GM12878 (cell line): ENCODE measurements around the gene PCIF1. TPM values are rescaled to one million over a fixed set of nuclear protein-coding genes. Genes with fewer than 3 reads are reported as not detected.

ENCODE experiments used
- ATAC-seq: fragments of 200-7000 bp; cut with Tn5 transposase; 3 replicates; pipeline ENCODE4 v1.9.1; 2020; ENCODE audit warnings: mild to moderate bottlenecking, moderate library complexity
- BruUV-seq: library from RNA; stranded (reverse); fragments of 400-500 nt; replicated peaks from 2 replicates; lab custom pipeline; 2021; lab: Mats Ljungman, UMichigan
- CTCF ChIA-PET: fragments of 300-600 bp; sonication (Branson Sonifier 250); formaldehyde crosslinking; extraction: SDS; loops from one replicate; lab custom pipeline; 2021; ENCODE audit warnings: inconsistent platforms; lab: Yijun Ruan, JAX
- POLR2A ChIA-PET: fragments of 350-600 bp; formaldehyde crosslinking; extraction: SDS; loops from one replicate; lab custom pipeline; 2021; ENCODE audit warnings: inconsistent platforms; lab: Charles Lee
- RAD21 ChIA-PET: fragments of 300-600 bp; sonication (Branson Sonifier 250); formaldehyde crosslinking; loops from one replicate; lab custom pipeline; 2023; ENCODE audit warnings: antibody characterized with exemption; ENCODE audit not compliant: unreplicated experiment; lab: Charles Lee
- SMC1A ChIA-PET: fragments of 300-600 bp; sonication (Branson Sonifier 250); formaldehyde crosslinking; loops from one replicate; lab custom pipeline; 2023; ENCODE audit not compliant: unreplicated experiment, uncharacterized antibody; lab: Charles Lee
- DNase-seq: peaks from one replicate; pipeline ENCODE4 v3.0.0-alpha.2; 2011; ENCODE audit warnings: low read depth, low spot score
- FAIRE-seq: peaks from 3 replicates; lab custom pipeline; 2011; peaks lifted over from hg19 to GRCh38; lab: Jason Lieb, UNC
- H2AFZ ChIP-seq: 2 replicates; pipeline ENCODE4 v1.6.0; 2011; ENCODE audit warnings: low read depth, low read length, control low read depth; ENCODE audit not compliant: control insufficient read depth
- H3K27ac ChIP-seq: 2 replicates; pipeline ENCODE4 v1.5.1; 2011; ENCODE audit warnings: control low read depth; ENCODE audit not compliant: control insufficient read depth, insufficient read depth
- H3K27me3 ChIP-seq, 2 experiments: replicated peaks in 1 of 2; 2 replicates each; pipeline versions ENCODE4 v1.6.0 to v1.6.1; 2011; ENCODE audit warnings: low read length in 1 of 2; ENCODE audit not compliant: control insufficient read depth in 2 of 2, insufficient read depth in 2 of 2
- H3K36me3 ChIP-seq, 2 experiments: 2 replicates each; pipeline ENCODE4 v1.5.1; 2011; ENCODE audit warnings: low read length in 1 of 2; ENCODE audit not compliant: control insufficient read depth in 2 of 2, insufficient read depth in 2 of 2
- H3K4me1 ChIP-seq: 2 replicates; pipeline ENCODE4 v1.6.1; 2011; ENCODE audit warnings: mild to moderate bottlenecking, low read length, moderate library complexity, mixed read lengths; ENCODE audit not compliant: control insufficient read depth, insufficient read depth
- H3K4me2 ChIP-seq: 2 replicates; pipeline ENCODE4 v1.6.0; 2011; ENCODE audit warnings: control low read depth; ENCODE audit not compliant: control insufficient read depth, insufficient read depth
- H3K4me3 ChIP-seq: fragments of 200-600 bp; sonication (generic); 2 replicates; pipeline ENCODE4 v1.5.1; 2016
- H3K79me2 ChIP-seq: 2 replicates; pipeline ENCODE4 v1.6.0; 2011; ENCODE audit warnings: low read length; ENCODE audit not compliant: control insufficient read depth, insufficient read depth
- H3K9ac ChIP-seq: 2 replicates; pipeline ENCODE4 v1.8.0; 2011; ENCODE audit warnings: low read length, control low read depth, mixed read lengths; ENCODE audit not compliant: control insufficient read depth, insufficient read depth
- H3K9me3 ChIP-seq: replicated peaks from 3 replicates; pipeline ENCODE4 v1.5.1; 2011; ENCODE audit warnings: mild to moderate bottlenecking, low read length; ENCODE audit not compliant: control insufficient read depth, insufficient read depth
- H4K20me1 ChIP-seq: 2 replicates; pipeline ENCODE4 v1.6.0; 2011; ENCODE audit not compliant: control insufficient read depth, insufficient read depth
- BRCA1 ChIP-seq: IDR thresholded peaks from 2 replicates; pipeline ENCODE4 v1.6.1; 2011; ENCODE audit warnings: low read depth, low read length, improper control_type of control experiment
- CBFB ChIP-seq: IDR thresholded peaks from 2 replicates; pipeline ENCODE4 v1.6.1; 2016; ENCODE audit warnings: antibody characterized with exemption, low read depth
- CHD1 ChIP-seq: IDR thresholded peaks from 2 replicates; pipeline ENCODE4 v1.6.1; 2012; ENCODE audit warnings: low read depth, low read length, improper control_type of control experiment
- DPF2 ChIP-seq: fragments of 450-650 bp; IDR thresholded peaks from 2 replicates; pipeline ENCODE4 v1.6.1; 2017; ENCODE audit warnings: mild to moderate bottlenecking
- E2F8 ChIP-seq: fragments of 450-650 bp; IDR thresholded peaks from 2 replicates; pipeline ENCODE4 v1.6.1; 2018; ENCODE audit warnings: mild to moderate bottlenecking, low read depth, moderate library complexity; ENCODE audit not compliant: partially characterized antibody
- FOXK2 ChIP-seq: fragments of 450-650 bp; IDR thresholded peaks from 2 replicates; pipeline ENCODE4 v1.6.1; 2017; ENCODE audit warnings: mild to moderate bottlenecking, moderate library complexity
- GABPA ChIP-seq: IDR thresholded peaks from 2 replicates; pipeline ENCODE4 v1.6.1; 2014; ENCODE audit warnings: antibody characterized with exemption, low read depth, mild to moderate bottlenecking, inconsistent platforms
- KAT2A ChIP-seq: conservative IDR thresholded peaks from 2 replicates; pipeline ENCODE4 v1.6.1; 2011; ENCODE audit warnings: low read depth, low read length; ENCODE audit not compliant: control insufficient read depth
- MEF2A ChIP-seq: IDR thresholded peaks from 2 replicates; pipeline ENCODE4 v1.6.1; 2011; ENCODE audit warnings: low read depth, mild to moderate bottlenecking, low read length, moderate library complexity; ENCODE audit not compliant: insufficient read depth
- NFIC ChIP-seq: IDR thresholded peaks from 2 replicates; pipeline ENCODE4 v1.6.1; 2012; ENCODE audit warnings: low read depth, mild to moderate bottlenecking, inconsistent platforms, low read length, moderate library complexity
- PAX5 ChIP-seq: IDR thresholded peaks from 2 replicates; pipeline ENCODE4 v1.6.1; 2011; ENCODE audit warnings: low read depth, low read length, borderline replicate concordance
- POU2F2 ChIP-seq: IDR thresholded peaks from 3 replicates; pipeline ENCODE4 v1.6.1; 2011; ENCODE audit warnings: low read depth, mild to moderate bottlenecking, low read length, borderline replicate concordance
- SIN3A ChIP-seq: IDR thresholded peaks from 2 replicates; pipeline ENCODE4 v1.6.1; 2012; ENCODE audit warnings: low read depth, low read length, improper control_type of control experiment
- SP1 ChIP-seq: IDR thresholded peaks from one replicate; pipeline ENCODE4 v1.6.1; 2011; ENCODE audit warnings: low read depth, low read length
- ZNF384 ChIP-seq: IDR thresholded peaks from 2 replicates; pipeline ENCODE4 v1.6.1; 2012; ENCODE audit warnings: low read depth, mild to moderate bottlenecking, low read length, improper control_type of control experiment, borderline replicate concordance
- WGBS: methylation state at CpG from one replicate; pipeline ENCODE4 v1.1.6; 2016; ENCODE audit warnings: low lambda C conversion rate; ENCODE audit not compliant: insufficient replicate concordance, insufficient coverage; ENCODE audit errors: missing lambda C conversion rate; 5-methylcytosine and 5-hydroxymethylcytosine counted together
- in situ Hi-C: fragments of 300-500 bp; cut with MboI; formaldehyde crosslinking; loops from 9 replicates; pipeline ENCODE4 v1.14.3; 2018; ENCODE audit warnings: mixed read lengths
- intact Hi-C: fragments of 100-400 bp; cut with micrococcal nuclease; formaldehyde crosslinking; loops from one replicate; pipeline ENCODE4 v1.14.2; 2022; ENCODE audit not compliant: unreplicated experiment
- polyA plus RNA-seq, 11 experiments: library from polyadenylated mRNA; depleted of rRNA in 4 of 11; unstranded in 6 of 11; stranded (reverse) in 5 of 11; fragments of >200 nt; fragmentation: Nextera tagmentation in 4 of 11; fragmentation: Illumina TruSeq in 1 of 11; extraction: Ambion mirVana in 4 of 11; extraction: Trizol in 1 of 11; gene quantifications; 1 replicate in 1 of 11; 2 replicates in 10 of 11; pipeline versions ENCODE4 v1.2.1 to v1.2.3, GENCODE V29; 2011 to 2016; ENCODE audit warnings: inconsistent platforms in 2 of 11, missing spikeins in 2 of 11, low read depth in 1 of 11
- total RNA-seq, 4 experiments: library from RNA; depleted of rRNA in 3 of 4; stranded (reverse); fragments of >200 nt in 3 of 4; fragmentation: Illumina TruSeq in 1 of 4; extraction: Trizol in 1 of 4; gene quantifications; 2 replicates each; pipeline versions ENCODE4 v1.2.1 to v1.2.3, GENCODE V29; 2013 to 2021
- TF ChIP-seq, protein P1 (sequence below): IDR thresholded peaks from 2 replicates; pipeline ENCODE4 v1.6.1; 2011; ENCODE audit warnings: borderline replicate concordance, low read depth, mild to moderate bottlenecking, moderate library complexity, mixed read lengths, low read length; ENCODE audit not compliant: insufficient read depth; ENCODE audit errors: extremely low read length
- TF ChIP-seq, protein P2 (sequence below): fragments of 450-650 bp; IDR thresholded peaks from 2 replicates; pipeline ENCODE4 v1.6.1; 2017; ENCODE audit warnings: low read depth, mild to moderate bottlenecking, moderate library complexity

Gene PCIF1
- total and polyA plus RNA-seq, 10 of the 15 experiments (the other 5 are each of a cell fraction or from before 2014, with no cell fraction given): 8.4 to 32.9 (median 17.6) TPM

DNA sequence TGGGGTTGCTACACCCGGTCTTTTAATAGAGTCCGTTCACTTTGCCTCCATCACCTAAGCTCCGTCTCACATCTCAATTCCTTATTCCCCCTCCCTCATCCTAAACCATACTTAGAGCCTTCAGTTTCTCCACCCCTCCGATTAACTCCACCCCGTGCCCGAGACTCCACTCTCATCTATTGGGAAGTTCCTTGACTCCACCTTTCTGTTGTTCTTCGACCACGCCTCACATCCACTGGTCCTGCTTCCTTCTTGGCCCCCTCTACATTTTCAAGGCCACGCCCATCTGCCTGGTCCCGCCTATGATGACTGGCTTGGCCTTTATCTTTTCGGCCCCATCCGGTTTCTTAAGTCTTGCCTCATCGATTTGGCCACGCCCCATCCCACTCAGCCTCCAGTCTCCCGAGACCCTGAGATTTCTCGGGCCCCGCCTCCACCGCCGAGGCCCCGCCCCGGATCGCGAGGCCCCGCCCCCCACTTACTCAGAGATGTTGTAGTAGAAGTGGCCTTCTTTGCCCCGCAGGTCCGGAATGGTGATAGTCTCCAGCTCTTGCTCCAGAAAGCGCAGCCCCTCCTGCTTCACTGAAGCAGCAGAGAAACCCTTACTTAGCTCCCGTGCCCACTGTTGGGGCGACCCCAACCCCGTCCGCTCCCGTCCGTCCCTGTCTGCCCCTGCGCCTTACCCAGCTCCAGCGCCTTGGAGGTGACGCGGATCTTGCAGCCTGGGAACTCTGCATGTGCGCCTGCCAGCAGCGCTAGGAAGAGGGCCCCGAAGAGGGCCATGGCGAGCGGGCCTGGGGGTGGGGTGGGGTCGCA lies 23.6 kb upstream of the PCIF1 start:
- ATAC-seq: peak; percentile 96
- H3K79me2 ChIP-seq: no peaks in the 10 kb centered on the region
- in situ Hi-C loops: no loop called here
- no peaks in the 10 kb centered on the region for H3K36me3 ChIP-seq
- POLR2A ChIA-PET: interaction anchor here (0.6 to 3.9 kb wide), 8 partner anchors 9 to 1529 kb away, joined by 3 to 32 read pairs (median 4); partner anchors contain the start of genes CTSA, NEURL2 and PCIF1
- intact Hi-C loops: loop anchor here (1.0 kb wide), 1 partner anchor 20 kb away; the partner anchor contains the start of genes CTSA and NEURL2
- RAD21 ChIA-PET: interaction anchor here (1.1 to 2.0 kb wide), 3 partner anchors 20 to 60 kb away, joined by 3 to 13 read pairs (median 4); partner anchors contain the start of genes CTSA and NEURL2
- H2AFZ ChIP-seq: peak overlapping the region; percentile 90
- whole genome bisulfite sequencing: under 1% methylated on average over 42 of the region's 43 CpGs
- SMC1A ChIA-PET: interaction anchor here (1.0 to 3.5 kb wide), 3 partner anchors 19 to 60 kb away, joined by 3 to 12 read pairs (median 8); partner anchors contain the start of genes CTSA and NEURL2
- peak overlapping the region; percentile 99 for H3K4me2 ChIP-seq
- FAIRE-seq: peak; percentile 99
- peak overlapping the region; percentile 64 for H3K9ac ChIP-seq
- no peaks in the 10 kb centered on the region for H3K9me3 ChIP-seq
- H3K27ac ChIP-seq: peak overlapping the region; percentile 61; the same call in 1 of the 2 replicates
- DNase-seq: peak; percentile 99
- H4K20me1 ChIP-seq: no peaks in the 10 kb centered on the region
- H3K27me3 ChIP-seq: no peaks in the 10 kb centered on the region
- CTCF ChIA-PET: interaction anchor here (1.1 to 3.1 kb wide), 4 partner anchors 18 to 59 kb away, joined by 3 to 19 read pairs (median 6); partner anchors contain the start of genes CTSA, NEURL2 and PCIF1
- peak overlapping the region; percentile 77 for H3K4me3 ChIP-seq
- BruUV-seq: no TSS peak
- peaks cover 15% of the 10 kb centered on the region for H3K4me1 ChIP-seq
- TF ChIP-seq ZNF384: 0 out of 2 replicates have a peak, but pooled peaks have one; percentile 29
- TF ChIP-seq E2F8: no peak
- no peak for TF ChIP-seq SIN3A
- TF ChIP-seq PAX5: no peak
- no peak for TF ChIP-seq FOXK2
- TF ChIP-seq BRCA1: peak; percentile 62; the same call in 1 of the 2 replicates
- TF ChIP-seq, protein P1, sequence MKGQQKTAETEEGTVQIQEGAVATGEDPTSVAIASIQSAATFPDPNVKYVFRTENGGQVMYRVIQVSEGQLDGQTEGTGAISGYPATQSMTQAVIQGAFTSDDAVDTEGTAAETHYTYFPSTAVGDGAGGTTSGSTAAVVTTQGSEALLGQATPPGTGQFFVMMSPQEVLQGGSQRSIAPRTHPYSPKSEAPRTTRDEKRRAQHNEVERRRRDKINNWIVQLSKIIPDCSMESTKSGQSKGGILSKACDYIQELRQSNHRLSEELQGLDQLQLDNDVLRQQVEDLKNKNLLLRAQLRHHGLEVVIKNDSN: no peak
- TF ChIP-seq SP1: no peak
- TF ChIP-seq KAT2A: no peak
- no peak for TF ChIP-seq NFIC
- no peak for TF ChIP-seq GABPA
- TF ChIP-seq CBFB: no peak
- no peak for TF ChIP-seq DPF2
- TF ChIP-seq, protein P2, sequence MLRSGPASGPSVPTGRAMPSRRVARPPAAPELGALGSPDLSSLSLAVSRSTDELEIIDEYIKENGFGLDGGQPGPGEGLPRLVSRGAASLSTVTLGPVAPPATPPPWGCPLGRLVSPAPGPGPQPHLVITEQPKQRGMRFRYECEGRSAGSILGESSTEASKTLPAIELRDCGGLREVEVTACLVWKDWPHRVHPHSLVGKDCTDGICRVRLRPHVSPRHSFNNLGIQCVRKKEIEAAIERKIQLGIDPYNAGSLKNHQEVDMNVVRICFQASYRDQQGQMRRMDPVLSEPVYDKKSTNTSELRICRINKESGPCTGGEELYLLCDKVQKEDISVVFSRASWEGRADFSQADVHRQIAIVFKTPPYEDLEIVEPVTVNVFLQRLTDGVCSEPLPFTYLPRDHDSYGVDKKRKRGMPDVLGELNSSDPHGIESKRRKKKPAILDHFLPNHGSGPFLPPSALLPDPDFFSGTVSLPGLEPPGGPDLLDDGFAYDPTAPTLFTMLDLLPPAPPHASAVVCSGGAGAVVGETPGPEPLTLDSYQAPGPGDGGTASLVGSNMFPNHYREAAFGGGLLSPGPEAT: no peak
- TF ChIP-seq MEF2A: no peak
- TF ChIP-seq CHD1: no peak
- TF ChIP-seq POU2F2: 0 out of 3 replicates have a peak, but pooled peaks have one; percentile 10
